ENCODE data around the gene BEGAIN. TPM values are rescaled to one million over a fixed set of nuclear protein-coding genes. Genes with fewer than 3 reads are reported as not detected.

Gene BEGAIN
- total and polyA plus RNA-seq, 2 of the 8 experiments (the other 6 are each of a cell fraction or from before 2014, with no cell fraction given), result 2.9 to 3.0 TPM

DNA sequence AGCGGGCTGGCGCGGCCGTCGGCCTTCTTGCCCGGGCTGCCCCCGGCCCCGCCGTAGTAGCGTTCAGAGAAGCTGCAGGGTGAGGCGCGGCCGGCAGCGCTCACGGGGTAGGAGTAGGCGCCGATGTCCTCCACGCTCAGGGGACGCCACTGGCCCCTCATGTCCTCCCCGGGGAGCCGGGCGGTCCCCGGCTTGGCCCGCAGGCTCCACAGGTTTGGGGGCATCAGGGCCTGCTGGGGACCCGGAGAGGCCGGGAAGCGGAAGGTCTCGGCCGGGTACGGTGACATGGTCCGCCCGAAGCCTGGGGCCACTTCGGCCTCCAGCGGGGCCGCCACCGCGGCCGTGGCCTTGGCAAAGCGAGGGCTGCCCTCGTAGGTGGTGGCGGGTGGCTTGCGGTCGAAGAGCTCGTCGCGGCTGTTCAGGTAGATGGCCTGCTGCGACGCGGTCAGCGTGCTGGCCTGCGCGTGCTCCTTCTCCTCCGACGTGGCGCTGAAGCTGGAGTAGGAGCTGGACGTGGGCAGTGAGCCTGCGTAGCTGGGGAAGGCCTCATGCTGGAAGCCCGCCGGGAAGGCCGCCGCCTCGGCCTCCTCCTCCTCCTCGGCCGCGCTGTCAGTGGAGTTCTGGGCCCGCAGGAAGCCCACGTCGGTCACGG lies 48.7 kb downstream of the BEGAIN start (continued):
- TF ChIP-seq, protein P1, sequence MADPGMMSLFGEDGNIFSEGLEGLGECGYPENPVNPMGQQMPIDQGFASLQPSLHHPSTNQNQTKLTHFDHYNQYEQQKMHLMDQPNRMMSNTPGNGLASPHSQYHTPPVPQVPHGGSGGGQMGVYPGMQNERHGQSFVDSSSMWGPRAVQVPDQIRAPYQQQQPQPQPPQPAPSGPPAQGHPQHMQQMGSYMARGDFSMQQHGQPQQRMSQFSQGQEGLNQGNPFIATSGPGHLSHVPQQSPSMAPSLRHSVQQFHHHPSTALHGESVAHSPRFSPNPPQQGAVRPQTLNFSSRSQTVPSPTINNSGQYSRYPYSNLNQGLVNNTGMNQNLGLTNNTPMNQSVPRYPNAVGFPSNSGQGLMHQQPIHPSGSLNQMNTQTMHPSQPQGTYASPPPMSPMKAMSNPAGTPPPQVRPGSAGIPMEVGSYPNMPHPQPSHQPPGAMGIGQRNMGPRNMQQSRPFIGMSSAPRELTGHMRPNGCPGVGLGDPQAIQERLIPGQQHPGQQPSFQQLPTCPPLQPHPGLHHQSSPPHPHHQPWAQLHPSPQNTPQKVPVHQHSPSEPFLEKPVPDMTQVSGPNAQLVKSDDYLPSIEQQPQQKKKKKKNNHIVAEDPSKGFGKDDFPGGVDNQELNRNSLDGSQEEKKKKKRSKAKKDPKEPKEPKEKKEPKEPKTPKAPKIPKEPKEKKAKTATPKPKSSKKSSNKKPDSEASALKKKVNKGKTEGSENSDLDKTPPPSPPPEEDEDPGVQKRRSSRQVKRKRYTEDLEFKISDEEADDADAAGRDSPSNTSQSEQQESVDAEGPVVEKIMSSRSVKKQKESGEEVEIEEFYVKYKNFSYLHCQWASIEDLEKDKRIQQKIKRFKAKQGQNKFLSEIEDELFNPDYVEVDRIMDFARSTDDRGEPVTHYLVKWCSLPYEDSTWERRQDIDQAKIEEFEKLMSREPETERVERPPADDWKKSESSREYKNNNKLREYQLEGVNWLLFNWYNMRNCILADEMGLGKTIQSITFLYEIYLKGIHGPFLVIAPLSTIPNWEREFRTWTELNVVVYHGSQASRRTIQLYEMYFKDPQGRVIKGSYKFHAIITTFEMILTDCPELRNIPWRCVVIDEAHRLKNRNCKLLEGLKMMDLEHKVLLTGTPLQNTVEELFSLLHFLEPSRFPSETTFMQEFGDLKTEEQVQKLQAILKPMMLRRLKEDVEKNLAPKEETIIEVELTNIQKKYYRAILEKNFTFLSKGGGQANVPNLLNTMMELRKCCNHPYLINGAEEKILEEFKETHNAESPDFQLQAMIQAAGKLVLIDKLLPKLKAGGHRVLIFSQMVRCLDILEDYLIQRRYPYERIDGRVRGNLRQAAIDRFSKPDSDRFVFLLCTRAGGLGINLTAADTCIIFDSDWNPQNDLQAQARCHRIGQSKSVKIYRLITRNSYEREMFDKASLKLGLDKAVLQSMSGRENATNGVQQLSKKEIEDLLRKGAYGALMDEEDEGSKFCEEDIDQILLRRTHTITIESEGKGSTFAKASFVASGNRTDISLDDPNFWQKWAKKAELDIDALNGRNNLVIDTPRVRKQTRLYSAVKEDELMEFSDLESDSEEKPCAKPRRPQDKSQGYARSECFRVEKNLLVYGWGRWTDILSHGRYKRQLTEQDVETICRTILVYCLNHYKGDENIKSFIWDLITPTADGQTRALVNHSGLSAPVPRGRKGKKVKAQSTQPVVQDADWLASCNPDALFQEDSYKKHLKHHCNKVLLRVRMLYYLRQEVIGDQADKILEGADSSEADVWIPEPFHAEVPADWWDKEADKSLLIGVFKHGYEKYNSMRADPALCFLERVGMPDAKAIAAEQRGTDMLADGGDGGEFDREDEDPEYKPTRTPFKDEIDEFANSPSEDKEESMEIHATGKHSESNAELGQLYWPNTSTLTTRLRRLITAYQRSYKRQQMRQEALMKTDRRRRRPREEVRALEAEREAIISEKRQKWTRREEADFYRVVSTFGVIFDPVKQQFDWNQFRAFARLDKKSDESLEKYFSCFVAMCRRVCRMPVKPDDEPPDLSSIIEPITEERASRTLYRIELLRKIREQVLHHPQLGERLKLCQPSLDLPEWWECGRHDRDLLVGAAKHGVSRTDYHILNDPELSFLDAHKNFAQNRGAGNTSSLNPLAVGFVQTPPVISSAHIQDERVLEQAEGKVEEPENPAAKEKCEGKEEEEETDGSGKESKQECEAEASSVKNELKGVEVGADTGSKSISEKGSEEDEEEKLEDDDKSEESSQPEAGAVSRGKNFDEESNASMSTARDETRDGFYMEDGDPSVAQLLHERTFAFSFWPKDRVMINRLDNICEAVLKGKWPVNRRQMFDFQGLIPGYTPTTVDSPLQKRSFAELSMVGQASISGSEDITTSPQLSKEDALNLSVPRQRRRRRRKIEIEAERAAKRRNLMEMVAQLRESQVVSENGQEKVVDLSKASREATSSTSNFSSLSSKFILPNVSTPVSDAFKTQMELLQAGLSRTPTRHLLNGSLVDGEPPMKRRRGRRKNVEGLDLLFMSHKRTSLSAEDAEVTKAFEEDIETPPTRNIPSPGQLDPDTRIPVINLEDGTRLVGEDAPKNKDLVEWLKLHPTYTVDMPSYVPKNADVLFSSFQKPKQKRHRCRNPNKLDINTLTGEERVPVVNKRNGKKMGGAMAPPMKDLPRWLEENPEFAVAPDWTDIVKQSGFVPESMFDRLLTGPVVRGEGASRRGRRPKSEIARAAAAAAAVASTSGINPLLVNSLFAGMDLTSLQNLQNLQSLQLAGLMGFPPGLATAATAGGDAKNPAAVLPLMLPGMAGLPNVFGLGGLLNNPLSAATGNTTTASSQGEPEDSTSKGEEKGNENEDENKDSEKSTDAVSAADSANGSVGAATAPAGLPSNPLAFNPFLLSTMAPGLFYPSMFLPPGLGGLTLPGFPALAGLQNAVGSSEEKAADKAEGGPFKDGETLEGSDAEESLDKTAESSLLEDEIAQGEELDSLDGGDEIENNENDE (IDR thresholded peaks at IDR 0.05; ENCODE audit: insufficient replicate concordance, low read length), result no peak
- TF ChIP-seq SP4 (IDR thresholded peaks at IDR 0.05; ENCODE audit: low read length) (no peak), RFX5 (IDR thresholded peaks at IDR 0.05; ENCODE audit: borderline replicate concordance, low read depth, low read length) (no peak), SUZ12 (IDR thresholded peaks at IDR 0.05; ENCODE audit: low read length) (no peak), SAP30 (IDR thresholded peaks at IDR 0.05; ENCODE audit: insufficient read depth, insufficient replicate concordance, low read length) (no peak), CREB1 (IDR thresholded peaks at IDR 0.05) (no peak), JUND (IDR thresholded peaks at IDR 0.05; ENCODE audit: low read length) (no peak), SIN3A (conservative IDR thresholded peaks at IDR 0.05 in 1 of 2, IDR thresholded peaks at IDR 0.05 in 1 of 2; ENCODE audit: low read depth in 1 of 2, low read length in 2 of 2) (no peak)

All from H1 (cell line).